AG04449 (cell line): ENCODE measurements around the gene RPS14.
A peak's percentile ranks its signal among the peaks of the same experiment; 100 is the strongest.

ENCODE experiments used
- CTCF ChIA-PET: fragments of 350-600 bp; formaldehyde crosslinking; extraction: SDS; loops from one replicate; lab custom pipeline; 2021; ENCODE audit warnings: antibody characterized with exemption; lab: Yijun Ruan, JAX
- POLR2A ChIA-PET: fragments of 400-600, 350-600 bp; formaldehyde crosslinking; extraction: SDS; loops from one replicate; lab custom pipeline; 2020; ENCODE audit warnings: antibody characterized with exemption, inconsistent platforms; lab: Yijun Ruan, JAX
- DNase-seq: peaks from one replicate; pipeline ENCODE4 v3.0.0-alpha.2; 2010; ENCODE audit warnings: low read depth, low spot score
- H3K4me3 ChIP-seq: 2 replicates; pipeline ENCODE4 v1.5.1; 2011; ENCODE audit warnings: low read depth, mild to moderate bottlenecking, control low read depth, low read length
- TF ChIP-seq, protein P1 (sequence below): IDR thresholded peaks from one replicate; pipeline ENCODE4 v1.5.1; 2011; ENCODE audit warnings: mild to moderate bottlenecking, moderate library complexity, low read length, control low read depth, inconsistent platforms; ENCODE audit not compliant: insufficient read depth; ENCODE audit errors: missing control alignments

The RPS14 gene

DNA sequence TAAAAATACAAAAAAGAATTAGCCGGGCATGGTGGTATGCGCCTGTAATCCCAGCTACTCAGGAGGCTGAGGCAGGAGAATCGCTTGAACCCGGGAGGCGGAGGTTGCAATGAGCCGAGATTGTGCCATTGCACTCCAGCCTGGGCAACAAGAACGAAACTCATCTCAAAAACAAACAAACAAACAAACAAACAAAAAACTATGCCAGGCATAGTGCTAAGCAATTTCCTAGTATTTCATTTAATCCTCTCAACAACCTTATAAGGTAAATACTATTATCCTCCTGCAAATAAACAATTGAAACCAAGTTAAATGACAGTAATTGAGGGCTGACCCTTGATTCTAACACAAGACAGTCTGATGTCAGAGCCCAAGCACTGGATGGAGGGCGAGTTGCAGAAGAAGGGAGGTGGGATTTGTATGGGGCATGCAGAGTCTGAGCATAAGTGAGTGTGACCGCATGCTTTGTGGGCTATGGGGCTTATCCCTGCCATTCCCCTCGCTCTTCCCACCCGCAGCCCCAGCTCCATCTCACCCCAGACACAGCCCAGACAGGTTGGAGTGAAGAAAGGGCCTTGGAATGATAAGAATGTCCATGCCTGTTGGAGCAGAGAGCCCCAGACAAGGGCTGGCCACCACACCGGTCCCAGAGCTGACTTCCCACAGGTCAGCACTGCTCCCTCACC, 24.3 kb upstream of the RPS14 start:
- no peak overlapping the region for H3K4me3 ChIP-seq
- CTCF ChIA-PET = interaction anchor here (0.7 to 1.9 kb wide), 5 partner anchors 10 to 39 kb away, joined by 3 to 6 read pairs (median 4); no protein-coding TSS in a partner anchor
- DNase-seq = no peak
- POLR2A ChIA-PET = interaction anchor here (0.7 to 2.2 kb wide), 11 partner anchors 9 to 341 kb away, joined by 3 to 12 read pairs (median 4); no protein-coding TSS in a partner anchor
- TF ChIP-seq, protein P1, sequence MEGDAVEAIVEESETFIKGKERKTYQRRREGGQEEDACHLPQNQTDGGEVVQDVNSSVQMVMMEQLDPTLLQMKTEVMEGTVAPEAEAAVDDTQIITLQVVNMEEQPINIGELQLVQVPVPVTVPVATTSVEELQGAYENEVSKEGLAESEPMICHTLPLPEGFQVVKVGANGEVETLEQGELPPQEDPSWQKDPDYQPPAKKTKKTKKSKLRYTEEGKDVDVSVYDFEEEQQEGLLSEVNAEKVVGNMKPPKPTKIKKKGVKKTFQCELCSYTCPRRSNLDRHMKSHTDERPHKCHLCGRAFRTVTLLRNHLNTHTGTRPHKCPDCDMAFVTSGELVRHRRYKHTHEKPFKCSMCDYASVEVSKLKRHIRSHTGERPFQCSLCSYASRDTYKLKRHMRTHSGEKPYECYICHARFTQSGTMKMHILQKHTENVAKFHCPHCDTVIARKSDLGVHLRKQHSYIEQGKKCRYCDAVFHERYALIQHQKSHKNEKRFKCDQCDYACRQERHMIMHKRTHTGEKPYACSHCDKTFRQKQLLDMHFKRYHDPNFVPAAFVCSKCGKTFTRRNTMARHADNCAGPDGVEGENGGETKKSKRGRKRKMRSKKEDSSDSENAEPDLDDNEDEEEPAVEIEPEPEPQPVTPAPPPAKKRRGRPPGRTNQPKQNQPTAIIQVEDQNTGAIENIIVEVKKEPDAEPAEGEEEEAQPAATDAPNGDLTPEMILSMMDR = no peak

DNA sequence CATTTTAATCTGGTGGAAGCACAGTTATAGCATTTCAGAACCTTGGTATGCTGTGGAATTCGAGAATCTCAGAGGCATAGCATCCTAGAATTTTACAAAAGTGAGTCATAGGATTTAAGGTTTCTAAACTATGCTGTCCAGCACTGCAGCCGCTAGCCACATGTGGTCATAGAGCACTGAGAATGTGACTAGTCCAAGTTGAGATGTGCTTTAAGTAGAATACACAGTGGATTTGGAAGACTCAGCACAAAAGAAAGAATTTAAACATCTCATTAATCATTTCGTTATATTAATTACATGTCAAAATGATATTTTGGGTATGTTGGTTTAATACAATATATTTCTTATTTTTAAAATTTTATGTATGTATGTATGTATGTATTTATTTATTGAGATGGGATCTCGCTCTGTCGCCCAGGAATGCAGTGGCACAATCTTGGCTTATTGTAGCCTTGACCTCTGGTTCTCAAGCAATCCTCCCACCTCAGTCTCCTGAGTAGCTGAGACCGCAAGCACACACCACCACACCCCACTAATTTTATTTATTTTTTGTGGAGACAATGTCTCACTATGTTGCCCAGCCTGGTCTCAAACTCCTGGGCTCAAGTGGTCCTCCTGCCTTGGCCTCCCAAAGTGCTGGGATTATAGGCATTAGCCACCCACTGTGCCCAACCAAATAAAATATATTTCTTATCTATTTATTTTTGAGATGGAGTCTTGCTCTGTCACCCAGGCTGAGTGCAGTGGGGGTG, 20.4 kb upstream of the RPS14 start:
- peak; percentile 97 for DNase-seq
- ChIA-PET POLR2A (no interaction called here), CTCF (interaction anchor here (1.2 to 1.7 kb wide), 3 partner anchors 20 to 74 kb away, joined by 3 to 5 read pairs (median 3); partner anchors contain the start of gene RPS14)
- no peak overlapping the region for H3K4me3 ChIP-seq
- TF ChIP-seq, protein P1 = no peak

DNA sequence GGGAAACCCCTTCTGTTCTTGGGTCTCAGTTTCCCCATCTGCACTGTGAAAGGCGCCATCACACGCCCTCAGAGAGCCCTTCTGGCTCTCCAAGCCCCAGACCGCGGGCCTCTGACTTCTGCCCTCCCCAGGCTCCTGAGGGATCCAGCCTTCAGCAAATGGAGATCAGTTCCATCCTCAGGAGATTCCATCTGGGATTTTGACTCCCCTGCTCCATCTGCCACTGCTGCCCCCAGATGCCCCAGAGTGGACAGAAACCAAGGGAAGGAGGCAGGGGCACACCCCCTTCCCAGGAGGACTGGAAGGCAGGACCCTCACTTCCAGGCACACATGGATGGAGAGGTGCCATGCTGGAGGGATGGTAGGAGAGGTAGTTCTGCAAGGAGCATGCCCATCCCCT, 18.7 kb upstream of the RPS14 start:
- CTCF ChIA-PET = interaction anchor here (0.9 to 1.3 kb wide), 2 partner anchors 9 kb away, joined by 3 to 5 read pairs; no protein-coding TSS in a partner anchor
- TF ChIP-seq, protein P1 = no peak
- no peak for DNase-seq

DNA sequence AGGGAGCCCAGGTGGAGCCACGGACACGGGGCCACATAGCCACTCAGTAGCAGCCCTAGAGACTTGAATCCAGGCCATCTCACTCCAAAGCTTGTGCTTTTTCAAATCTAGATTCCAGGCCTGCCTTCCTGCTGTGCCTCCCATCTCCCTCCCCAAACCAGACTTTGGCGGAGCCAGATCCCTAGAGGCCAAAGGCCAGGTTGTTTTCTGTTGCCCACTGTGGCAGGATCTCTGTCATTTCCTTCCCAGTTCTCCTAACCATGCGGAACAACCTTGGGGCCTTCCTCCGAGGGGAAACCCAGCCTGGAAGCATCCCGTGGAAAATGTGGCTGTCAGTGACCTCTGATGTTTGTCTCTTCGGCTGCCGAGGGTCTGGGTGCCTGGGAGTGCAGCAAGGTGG, 16.4 kb upstream of the RPS14 start:
- TF ChIP-seq, protein P1 = no peak
- no peak overlapping the region for H3K4me3 ChIP-seq
- no peak for DNase-seq
- POLR2A ChIA-PET = no interaction called here
- CTCF ChIA-PET = interaction anchor here (0.9 to 4.3 kb wide), 5 partner anchors 14 to 95 kb away, joined by 3 to 33 read pairs (median 10); partner anchors contain the start of gene RPS14

More for the DNA sequence above, 18.7 kb upstream of the RPS14 start:
- POLR2A ChIA-PET = no interaction called here
- no peak overlapping the region for H3K4me3 ChIP-seq

DNA sequence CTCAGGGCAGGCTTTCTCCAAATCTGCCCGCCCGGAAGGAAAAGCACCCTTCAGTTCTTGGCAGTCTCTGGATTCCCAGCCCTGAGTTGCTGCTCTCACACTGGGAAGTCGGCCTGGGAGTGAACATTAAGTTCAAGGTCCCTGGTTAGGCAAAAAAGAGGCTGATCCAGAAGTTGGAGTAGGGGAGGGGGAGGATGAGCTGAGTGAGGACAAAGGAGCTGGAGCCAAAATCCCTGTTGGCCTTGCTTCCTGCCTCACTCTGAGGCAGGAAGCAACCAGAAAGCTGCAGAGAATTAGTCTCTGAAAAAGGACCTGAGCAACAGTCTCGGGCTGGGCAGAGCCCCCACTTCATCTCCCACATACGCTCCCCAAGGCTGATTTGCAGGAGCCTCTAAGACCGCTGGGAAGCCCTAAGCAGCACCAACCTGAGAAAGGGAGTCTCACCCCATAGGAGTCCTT, 15.0 kb upstream of the RPS14 start:
- ChIA-PET CTCF (interaction anchor here (0.7 to 4.3 kb wide), 6 partner anchors 12 to 80 kb away, joined by 3 to 33 read pairs (median 6); partner anchors contain the start of gene RPS14), POLR2A (interaction anchor here (0.6 to 1.5 kb wide), 2 partner anchors 9 to 51 kb away, joined by 4 to 5 read pairs; no protein-coding TSS in a partner anchor)
- TF ChIP-seq, protein P1 = no peak
- no peak for DNase-seq
- H3K4me3 ChIP-seq = no peak overlapping the region
